SK-N-SH treated with all-trans-retinoic acid at 6 μM for 48 hours (cell line): Measurements from ENCODE around the gene IQCK.

Experiments
- ESRRG ChIP-seq: fragments of 250-450 bp; sonication (Bioruptor Pico); IDR thresholded peaks from 2 replicates; pipeline ENCODE4 v1.6.1; 2021; ENCODE audit warnings: mild to moderate bottlenecking
- ISL1 ChIP-seq: fragments of 250-450 bp; sonication (Bioruptor Pico); IDR thresholded peaks from 2 replicates; pipeline ENCODE4 v2.1.2; 2022; ENCODE audit warnings: mild to moderate bottlenecking, moderate library complexity
- PPARA ChIP-seq: fragments of 250-450 bp; sonication (Bioruptor Pico); IDR thresholded peaks from 2 replicates; pipeline ENCODE4 v1.5.0; 2020; ENCODE audit warnings: mild to moderate bottlenecking, borderline replicate concordance
- RARB ChIP-seq: fragments of 250-450 bp; sonication (Bioruptor Pico); IDR thresholded peaks from 2 replicates; pipeline ENCODE4 v1.8.0; 2021; ENCODE audit warnings: mild to moderate bottlenecking, moderate library complexity
- ZFP3 ChIP-seq: fragments of 250-450 bp; sonication (Bioruptor Pico); IDR thresholded peaks from 2 replicates; pipeline ENCODE4 v1.5.0; 2020; ENCODE audit warnings: mild to moderate bottlenecking, moderate library complexity
- ZNF70 ChIP-seq: fragments of 450-650 bp; formaldehyde crosslinking; IDR thresholded peaks from 2 replicates; pipeline ENCODE4 v1.5.0; 2020; ENCODE audit warnings: mild to moderate bottlenecking, moderate library complexity
- ZNF8 ChIP-seq: fragments of 450-650 bp; formaldehyde crosslinking; IDR thresholded peaks from 2 replicates; pipeline ENCODE4 v1.5.0; 2020; ENCODE audit warnings: mild to moderate bottlenecking, moderate library complexity
- TF ChIP-seq, protein P1 (sequence below): fragments of 250-450 bp; sonication (Bioruptor Pico); IDR thresholded peaks from 2 replicates; pipeline ENCODE4 v1.8.0; 2020; ENCODE audit warnings: mild to moderate bottlenecking, moderate library complexity, borderline replicate concordance
- TF ChIP-seq, protein P2 (sequence below): fragments of 250-450 bp; sonication (Bioruptor Pico); IDR thresholded peaks from 2 replicates; pipeline ENCODE4 v1.5.1; 2021; ENCODE audit warnings: mild to moderate bottlenecking, moderate library complexity

DNA sequence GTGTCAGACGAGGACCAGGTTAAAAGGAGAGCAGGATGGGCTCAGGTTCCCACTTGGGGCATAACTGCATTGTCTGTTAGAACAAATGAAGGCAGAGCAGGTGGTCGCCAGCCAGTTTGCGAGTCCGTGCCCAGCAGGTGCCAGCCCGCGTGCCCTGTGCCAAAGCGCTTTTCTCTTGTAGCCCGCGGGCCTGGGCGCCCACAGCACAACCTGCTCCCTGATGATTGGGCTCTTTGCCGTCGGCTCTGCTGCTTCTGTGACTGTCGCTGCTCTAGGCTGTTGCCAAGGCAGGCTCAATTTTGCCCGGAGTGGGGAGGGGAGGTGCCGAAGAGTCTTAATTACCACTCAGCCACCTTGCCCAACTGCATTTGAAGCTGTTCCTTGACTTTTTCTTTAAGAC is 21.1 kb upstream of the IQCK start:
- TF ChIP-seq RARB (no peak), ISL1 (no peak), ZFP3 (CRISPR knock-in tag) (no peak), ZNF8 (CRISPR knock-in tag) (no peak), ZNF70 (CRISPR knock-in tag) (no peak), PPARA (no peak), ESRRG (CRISPR knock-in tag) (no peak)
- TF ChIP-seq, protein P1, sequence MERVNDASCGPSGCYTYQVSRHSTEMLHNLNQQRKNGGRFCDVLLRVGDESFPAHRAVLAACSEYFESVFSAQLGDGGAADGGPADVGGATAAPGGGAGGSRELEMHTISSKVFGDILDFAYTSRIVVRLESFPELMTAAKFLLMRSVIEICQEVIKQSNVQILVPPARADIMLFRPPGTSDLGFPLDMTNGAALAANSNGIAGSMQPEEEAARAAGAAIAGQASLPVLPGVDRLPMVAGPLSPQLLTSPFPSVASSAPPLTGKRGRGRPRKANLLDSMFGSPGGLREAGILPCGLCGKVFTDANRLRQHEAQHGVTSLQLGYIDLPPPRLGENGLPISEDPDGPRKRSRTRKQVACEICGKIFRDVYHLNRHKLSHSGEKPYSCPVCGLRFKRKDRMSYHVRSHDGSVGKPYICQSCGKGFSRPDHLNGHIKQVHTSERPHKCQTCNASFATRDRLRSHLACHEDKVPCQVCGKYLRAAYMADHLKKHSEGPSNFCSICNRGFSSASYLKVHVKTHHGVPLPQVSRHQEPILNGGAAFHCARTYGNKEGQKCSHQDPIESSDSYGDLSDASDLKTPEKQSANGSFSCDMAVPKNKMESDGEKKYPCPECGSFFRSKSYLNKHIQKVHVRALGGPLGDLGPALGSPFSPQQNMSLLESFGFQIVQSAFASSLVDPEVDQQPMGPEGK: no peak
- TF ChIP-seq, protein P2, sequence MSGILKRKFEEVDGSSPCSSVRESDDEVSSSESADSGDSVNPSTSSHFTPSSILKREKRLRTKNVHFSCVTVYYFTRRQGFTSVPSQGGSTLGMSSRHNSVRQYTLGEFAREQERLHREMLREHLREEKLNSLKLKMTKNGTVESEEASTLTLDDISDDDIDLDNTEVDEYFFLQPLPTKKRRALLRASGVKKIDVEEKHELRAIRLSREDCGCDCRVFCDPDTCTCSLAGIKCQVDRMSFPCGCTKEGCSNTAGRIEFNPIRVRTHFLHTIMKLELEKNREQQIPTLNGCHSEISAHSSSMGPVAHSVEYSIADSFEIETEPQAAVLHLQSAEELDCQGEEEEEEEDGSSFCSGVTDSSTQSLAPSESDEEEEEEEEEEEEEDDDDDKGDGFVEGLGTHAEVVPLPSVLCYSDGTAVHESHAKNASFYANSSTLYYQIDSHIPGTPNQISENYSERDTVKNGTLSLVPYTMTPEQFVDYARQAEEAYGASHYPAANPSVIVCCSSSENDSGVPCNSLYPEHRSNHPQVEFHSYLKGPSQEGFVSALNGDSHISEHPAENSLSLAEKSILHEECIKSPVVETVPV (CRISPR knock-in tag): no peak
